Peyer's patch (tissue), 4 donors: ENCODE measurements around the gene CENPO.

Source experiments
- POLR2A ChIP-seq, 2 donors: fragments of 450-650 bp; IDR thresholded peaks; one replicate each; pipeline ENCODE4 v1.5.1; 2017; ENCODE audit warnings: antibody characterized with exemption in 2 of 2, mild to moderate bottlenecking in 2 of 2, moderate library complexity in 2 of 2
- TF ChIP-seq, protein P1 (sequence below), 6 experiments: fragments of 450-650 bp in 4 of 6; fragments of 200-600 bp in 2 of 6; sonication (generic) in 1 of 6; IDR thresholded peaks; one replicate each; pipeline ENCODE4 v1.5.1; 2017 to 2019; ENCODE audit warnings: antibody characterized with exemption in 6 of 6, mild to moderate bottlenecking in 3 of 6, moderate library complexity in 1 of 6

DNA sequence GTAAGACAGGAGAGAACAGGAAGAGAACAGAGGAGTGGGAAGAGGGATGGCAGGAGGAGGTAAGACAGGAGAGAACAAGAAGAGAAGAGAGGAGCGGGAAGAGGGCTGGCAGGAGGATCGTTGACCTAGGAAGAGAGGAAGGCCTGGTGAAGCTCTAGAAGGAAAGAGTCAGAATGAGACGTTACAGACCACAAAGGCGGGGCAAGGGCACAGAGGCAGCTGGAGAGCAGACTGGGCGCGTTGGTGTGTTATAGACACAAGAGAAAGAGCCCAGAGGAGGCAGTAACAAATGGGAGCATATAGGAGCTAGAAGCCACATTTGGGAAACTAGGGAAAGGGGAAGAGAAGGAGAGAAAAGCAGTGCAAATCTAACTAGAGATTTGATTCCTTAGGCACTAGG, 26.6 kb upstream of the CENPO start:
- TF ChIP-seq POLR2A (IDR thresholded peaks at IDR 0.05) = no peak
- TF ChIP-seq, protein P1, sequence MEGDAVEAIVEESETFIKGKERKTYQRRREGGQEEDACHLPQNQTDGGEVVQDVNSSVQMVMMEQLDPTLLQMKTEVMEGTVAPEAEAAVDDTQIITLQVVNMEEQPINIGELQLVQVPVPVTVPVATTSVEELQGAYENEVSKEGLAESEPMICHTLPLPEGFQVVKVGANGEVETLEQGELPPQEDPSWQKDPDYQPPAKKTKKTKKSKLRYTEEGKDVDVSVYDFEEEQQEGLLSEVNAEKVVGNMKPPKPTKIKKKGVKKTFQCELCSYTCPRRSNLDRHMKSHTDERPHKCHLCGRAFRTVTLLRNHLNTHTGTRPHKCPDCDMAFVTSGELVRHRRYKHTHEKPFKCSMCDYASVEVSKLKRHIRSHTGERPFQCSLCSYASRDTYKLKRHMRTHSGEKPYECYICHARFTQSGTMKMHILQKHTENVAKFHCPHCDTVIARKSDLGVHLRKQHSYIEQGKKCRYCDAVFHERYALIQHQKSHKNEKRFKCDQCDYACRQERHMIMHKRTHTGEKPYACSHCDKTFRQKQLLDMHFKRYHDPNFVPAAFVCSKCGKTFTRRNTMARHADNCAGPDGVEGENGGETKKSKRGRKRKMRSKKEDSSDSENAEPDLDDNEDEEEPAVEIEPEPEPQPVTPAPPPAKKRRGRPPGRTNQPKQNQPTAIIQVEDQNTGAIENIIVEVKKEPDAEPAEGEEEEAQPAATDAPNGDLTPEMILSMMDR (IDR thresholded peaks at IDR 0.05) = no peak
